GM18907 (cell line): ENCODE results near the gene APBB1IP.
"Not testable (repeated sequence)": the region's sequence is repeated elsewhere in the genome, so short reads cannot be mapped to it uniquely, and the experiment has no call there.

Experiments
- ATAC-seq: cut with Tn5 transposase; IDR thresholded peaks from one replicate; pipeline ENCODE4 v1.9.1; 2021; ENCODE audit warnings: mild to moderate bottlenecking, moderate library complexity; ENCODE audit not compliant: unreplicated experiment

Gene APBB1IP

DNA sequence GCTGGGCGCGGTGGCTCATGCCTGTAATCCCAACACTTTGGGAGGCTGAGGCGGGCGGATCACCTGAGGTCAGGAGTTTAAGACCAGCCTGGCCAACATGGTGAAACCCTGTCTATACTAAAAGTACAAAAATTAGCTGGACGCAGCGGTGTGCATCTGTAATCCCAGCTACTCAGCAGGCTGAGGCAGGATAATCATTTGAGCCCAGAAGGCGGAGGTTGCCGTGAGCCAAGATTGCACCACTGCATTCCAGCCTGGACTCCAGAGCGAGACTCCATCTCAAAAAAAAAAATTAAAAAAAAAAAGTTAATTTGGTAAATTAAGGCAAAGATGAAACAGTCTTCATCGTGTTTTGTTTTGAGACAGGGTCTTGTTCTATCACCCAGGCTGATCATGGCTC lies 66.3 kb downstream of the APBB1IP start:
- ATAC-seq = not testable (repeated sequence)

GRCh38 chr10:26505491-26505890 lies 67.3 kb downstream of the APBB1IP start:
- no peak for ATAC-seq

DNA sequence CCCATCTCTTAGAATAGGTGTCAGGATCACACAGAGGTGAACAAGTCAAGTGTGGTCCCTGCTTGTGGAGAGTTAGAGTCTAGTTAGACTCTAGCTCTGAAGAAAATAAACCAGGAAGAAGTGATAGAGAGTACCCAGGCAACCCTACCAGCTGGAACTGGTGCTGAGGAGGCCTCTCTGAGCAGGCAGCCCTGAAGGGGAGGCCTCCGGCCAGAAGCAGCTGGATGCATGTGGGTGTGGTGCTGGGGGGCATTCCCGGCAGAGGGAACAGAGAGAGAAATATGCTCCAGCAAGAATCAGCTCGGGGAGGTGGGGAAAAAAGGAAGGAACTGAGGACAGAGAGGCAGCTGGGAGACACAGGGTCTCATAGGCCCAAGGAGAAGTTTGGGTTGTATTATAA lies 68.6 kb downstream of the APBB1IP start:
- ATAC-seq = no peak

DNA sequence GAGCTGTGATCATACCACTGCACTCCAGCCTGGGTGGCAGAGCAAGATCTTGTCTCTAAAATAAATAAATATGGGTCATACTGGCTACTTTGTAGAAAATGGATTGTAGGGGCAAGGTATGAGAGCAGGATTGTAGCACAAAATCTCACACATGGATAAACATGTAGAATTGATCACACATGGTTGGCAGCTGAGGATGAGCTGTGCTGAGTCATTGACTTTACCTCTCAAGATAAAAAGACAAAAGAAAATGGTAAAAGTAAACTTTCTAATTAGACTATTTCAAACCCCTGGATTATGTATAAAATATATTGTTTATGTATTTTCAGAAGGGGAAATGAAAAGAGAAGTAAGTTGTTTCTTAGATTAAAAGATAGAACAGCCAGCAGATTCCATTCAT lies 69.3 kb downstream of the APBB1IP start:
- no peak for ATAC-seq

GRCh38 chr10:26508016-26508415 lies 69.9 kb downstream of the APBB1IP start:
- no peak for ATAC-seq

DNA sequence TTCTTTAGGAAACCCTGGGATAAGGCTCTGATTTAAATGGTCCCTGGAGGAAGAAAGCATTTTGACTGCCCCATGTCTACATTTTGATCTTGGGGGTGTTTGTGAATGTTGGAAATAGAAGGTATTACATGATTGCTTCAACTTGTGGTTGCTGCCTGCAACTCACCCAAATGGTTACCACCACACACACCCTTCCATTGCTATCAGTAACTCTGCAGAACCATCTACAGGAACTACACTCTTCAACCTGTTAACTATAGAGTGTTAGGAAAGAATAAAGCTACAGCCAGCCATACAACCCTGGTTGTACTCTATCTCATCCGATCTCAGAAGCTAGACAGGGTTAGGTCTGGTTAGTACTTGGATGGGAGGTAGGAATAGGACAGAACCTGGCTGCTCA lies 71.2 kb downstream of the APBB1IP start:
- ATAC-seq = no peak

DNA sequence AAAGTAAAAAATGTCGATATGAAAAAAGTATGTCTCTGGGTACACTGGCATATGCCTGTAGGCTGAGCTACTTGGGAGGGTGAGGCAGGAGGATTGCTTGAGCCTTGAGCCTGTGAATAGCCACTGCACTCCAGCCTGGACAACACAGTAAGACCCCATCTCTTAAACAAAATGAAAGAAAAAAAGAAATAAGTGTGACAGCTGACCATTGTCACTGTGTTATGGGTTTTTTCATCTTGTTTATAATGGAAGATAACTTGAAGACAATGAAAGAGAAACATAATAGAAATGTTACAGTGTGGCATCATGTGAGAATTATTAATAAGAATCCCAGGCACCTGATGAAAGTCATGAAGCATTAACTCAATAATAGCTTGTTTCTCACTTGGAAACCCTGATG lies 75.0 kb downstream of the APBB1IP start:
- ATAC-seq = no peak

GRCh38 chr10:26516540-26517101 lies 78.5 kb downstream of the APBB1IP start:
- no peak for ATAC-seq

DNA sequence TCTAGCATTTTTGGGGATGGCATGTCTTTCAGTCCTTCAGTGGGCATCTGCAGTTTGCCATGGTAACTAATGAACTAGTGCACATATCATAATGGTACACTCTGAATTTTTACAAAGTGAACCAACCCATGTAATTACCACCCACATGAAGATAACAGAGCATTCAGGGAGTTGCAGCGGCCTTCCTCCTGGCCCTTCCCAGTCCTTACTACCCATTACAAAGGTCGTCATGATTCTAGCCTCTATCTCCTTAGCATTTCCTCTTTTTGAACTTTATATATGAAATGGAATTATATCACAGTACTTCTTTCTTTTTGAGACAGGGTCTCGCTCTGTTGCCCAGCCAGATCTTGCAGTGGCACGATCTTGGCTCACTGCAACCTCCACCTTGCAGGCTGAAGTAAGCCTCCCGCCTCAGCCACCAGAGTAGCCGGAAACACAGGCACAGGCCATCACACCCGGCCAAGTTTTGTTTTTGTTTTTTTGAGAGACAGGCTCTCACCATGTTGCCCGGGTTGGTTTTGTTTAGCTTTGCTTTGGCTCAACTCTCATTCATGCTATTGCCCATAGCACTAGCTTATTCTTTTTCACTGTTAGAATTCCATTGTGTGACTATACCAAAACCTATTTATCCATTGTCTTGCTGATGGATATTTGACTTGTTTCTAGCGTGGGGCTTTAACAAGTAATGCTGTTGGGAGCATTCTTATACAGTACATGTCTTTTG lies 79.2 kb downstream of the APBB1IP start:
- no peak for ATAC-seq

DNA sequence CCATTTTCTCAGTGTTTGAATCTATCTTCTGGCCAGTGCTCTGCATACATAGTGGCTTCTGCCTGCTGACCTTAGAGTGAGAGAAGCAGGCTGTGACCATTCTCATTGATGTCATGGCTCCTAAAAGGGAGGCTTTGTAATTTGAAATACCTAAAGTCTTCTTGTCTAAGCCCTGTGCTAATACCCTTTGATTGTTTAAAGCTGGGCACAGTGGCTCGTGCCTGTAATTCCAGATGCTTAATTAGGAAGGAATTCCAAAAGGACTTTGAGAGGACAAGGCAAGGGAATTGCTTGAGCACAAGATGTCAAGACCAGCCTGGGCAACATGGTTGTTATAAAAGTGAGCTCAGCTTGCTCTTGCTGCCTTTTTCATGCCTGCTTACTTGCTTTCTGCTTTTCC lies 81.7 kb downstream of the APBB1IP start:
- ATAC-seq = no peak

DNA sequence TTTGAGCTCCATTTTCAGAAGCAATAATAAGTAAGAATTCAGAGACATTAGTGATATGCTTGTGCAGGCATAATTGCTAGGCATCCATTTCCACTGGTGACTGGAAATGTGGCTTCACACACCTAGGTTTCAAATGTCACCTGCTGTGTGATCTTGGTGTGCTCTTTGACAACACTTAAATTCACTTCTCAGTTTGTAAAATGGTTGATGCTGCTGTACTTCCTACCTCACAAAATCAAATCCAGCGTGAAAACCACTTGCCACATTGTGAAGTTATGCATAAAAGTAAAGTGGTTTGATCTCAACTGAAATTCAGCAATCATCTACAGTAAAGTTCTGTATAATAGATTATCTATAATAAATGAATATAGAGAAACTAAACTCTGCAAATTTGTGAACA lies 82.4 kb downstream of the APBB1IP start:
- ATAC-seq = no peak

- peak; percentile 39 for ATAC-seq
Observed at GRCh38 chr10:26524161-26524896, 86.2 kb downstream of the APBB1IP start.

GRCh38 chr10:26525586-26525985 lies 87.4 kb downstream of the APBB1IP start:
- ATAC-seq = no peak

DNA sequence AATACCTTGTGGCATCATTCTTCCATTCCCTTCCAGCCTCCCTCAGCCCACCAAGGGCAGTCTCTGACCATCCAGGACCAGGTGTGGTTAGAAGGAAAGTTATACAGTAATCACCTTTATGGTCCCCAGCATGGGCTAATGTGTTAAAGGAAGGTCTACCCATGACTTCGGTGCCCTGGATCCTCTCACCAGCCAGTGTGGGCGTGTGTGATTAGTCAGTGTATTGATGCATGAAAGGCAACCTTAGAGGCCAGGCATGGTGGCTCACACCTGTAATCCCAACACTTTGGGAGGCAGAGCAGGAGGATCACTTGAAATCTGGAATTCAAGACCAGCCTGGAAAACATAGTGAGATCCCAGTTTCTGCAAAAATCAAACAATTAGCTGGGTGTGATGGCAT lies 88.9 kb downstream of the APBB1IP start:
- ATAC-seq = no peak

- no peak for ATAC-seq
Observed at GRCh38 chr10:26528048-26528447, 89.9 kb downstream of the APBB1IP start.

DNA sequence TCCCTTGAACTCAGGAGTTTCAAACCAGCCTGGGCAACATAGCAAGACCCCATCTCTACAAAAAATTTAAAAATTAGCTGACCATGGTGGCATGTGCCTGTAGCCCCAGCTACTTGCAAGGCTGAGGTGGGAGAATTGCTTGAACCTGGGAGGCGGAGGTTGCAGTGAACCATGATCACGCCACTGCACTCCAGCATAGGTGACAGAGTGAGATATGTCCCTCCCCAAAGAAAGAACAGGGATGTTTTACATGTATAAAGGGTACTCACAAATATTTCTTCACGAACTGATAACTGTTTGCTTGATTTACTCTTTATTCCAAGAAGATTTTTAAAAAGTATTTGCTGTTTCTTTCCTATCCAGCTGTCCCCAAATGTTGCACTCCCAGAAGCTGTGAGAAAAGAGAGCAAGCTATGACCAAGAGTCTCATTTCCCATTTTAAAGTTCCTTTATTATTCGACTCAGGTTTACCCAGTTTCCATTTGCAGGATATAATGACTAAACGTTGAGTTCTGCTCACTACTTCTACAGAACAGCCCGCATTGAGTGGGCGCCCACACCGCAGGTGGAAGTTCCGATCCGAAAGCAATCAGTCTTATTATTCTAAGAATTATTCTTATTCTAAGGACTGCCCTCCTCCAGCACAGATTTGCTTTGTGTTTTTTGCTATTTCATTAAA lies 90.7 kb downstream of the APBB1IP start:
- peak; percentile 64 for ATAC-seq

GRCh38 chr10:26534384-26534783 lies 96.2 kb downstream of the APBB1IP start:
- ATAC-seq = no peak

- no peak for ATAC-seq
Observed at GRCh38 chr10:26540601-26541000, 102.5 kb downstream of the APBB1IP start.

DNA sequence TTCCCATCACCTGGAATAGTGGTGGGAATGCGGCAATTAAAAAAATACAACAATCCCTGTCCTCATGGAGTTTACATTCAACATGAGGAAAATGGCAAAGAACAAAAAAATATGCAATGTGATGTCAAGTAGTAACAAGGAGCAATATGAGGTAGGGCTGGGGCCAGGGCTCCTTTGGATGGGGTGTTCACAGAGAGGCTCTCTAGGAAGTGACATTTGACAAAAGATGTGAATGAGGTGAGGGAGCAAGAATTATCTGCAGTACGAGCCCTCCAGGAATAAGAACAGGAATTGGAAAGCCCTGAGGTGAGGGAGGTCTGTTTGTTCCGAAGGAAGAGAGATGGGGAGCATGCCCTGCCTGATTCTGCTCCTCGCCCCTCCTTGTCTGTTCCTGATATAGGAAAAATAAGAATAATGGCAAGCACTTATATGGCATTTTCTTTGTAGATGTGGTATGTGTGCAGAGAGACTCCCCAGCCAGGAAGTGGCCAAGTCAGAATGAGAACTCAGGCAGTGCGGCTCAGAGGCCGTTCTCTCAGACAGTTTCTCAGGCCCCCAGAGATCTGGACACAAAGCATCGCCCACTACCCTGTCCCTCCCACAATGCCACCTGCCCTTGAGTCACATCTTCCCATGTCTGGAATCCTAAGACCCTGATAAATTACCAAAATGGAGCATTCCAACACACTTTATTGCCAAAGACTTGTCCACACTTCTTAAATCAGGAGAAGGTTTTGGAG lies 105.6 kb downstream of the APBB1IP start:
- peak; percentile 87 for ATAC-seq

GRCh38 chr10:26544932-26545331 lies 106.8 kb downstream of the APBB1IP start:
- no peak for ATAC-seq
